BJ (cell line): ENCODE data around the gene GALNT1. TPM values are rescaled to one million over a fixed set of nuclear protein-coding genes. Genes with fewer than 3 reads are reported as not detected.

Experiments used
- CTCF ChIA-PET: fragments of 350-600 bp; formaldehyde crosslinking; extraction: SDS; loops from one replicate; lab custom pipeline; 2021; ENCODE audit warnings: antibody characterized with exemption, inconsistent platforms; lab: Yijun Ruan, JAX
- POLR2A ChIA-PET: fragments of 300-600 bp; sonication (Branson Sonifier 250); formaldehyde crosslinking; extraction: SDS; loops from one replicate; lab custom pipeline; 2021; ENCODE audit warnings: antibody characterized with exemption; lab: Charles Lee
- DNase-seq: peaks from one replicate; pipeline ENCODE4 v3.0.0-alpha.2; 2011; ENCODE audit warnings: low read depth
- H3K27me3 ChIP-seq: 2 replicates; pipeline ENCODE4 v1.6.0; 2011; ENCODE audit warnings: low read length; ENCODE audit not compliant: control insufficient read depth, insufficient read depth
- H3K36me3 ChIP-seq: 2 replicates; pipeline ENCODE4 v1.5.1; 2011; ENCODE audit warnings: low read length; ENCODE audit not compliant: control insufficient read depth, insufficient read depth
- H3K4me3 ChIP-seq: 2 replicates; pipeline ENCODE4 v1.5.1; 2011; ENCODE audit warnings: low read depth, mild to moderate bottlenecking, control low read depth, low read length
- polyA plus RNA-seq: library from polyadenylated mRNA; depleted of rRNA; stranded (reverse); fragments of >200 nt; gene quantifications from 2 replicates; pipeline ENCODE4 v1.2.3, GENCODE V29; 2011
- TF ChIP-seq, protein P1 (sequence below): IDR thresholded peaks from 2 replicates; pipeline ENCODE4 v1.5.1; 2011; ENCODE audit warnings: low read depth, mild to moderate bottlenecking, control low read depth, inconsistent platforms, low read length, moderate library complexity; ENCODE audit not compliant: insufficient read depth

The GALNT1 gene
- polyA plus RNA-seq, 1 experiment, result 23.3 TPM

DNA sequence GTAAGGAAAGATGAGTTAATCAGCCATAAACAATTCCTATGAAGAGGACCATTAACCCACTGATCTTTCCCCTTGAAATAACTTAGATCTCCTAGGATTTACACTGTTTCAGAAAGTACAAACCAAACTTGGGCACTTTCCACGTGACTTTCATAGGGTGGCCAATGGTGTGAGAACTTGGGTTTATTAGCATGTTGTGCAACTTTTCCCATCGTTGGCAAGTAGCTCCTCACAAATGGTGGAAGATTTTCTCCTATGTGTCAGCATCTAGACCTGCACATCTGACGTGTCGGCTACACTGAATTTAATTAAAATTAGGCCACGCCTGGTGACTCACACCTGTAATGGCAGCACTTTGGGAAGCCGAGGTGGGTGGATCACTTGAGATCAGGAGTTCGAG lies 116.3 kb downstream of the GALNT1 start:
- Histone ChIP-seq H3K27me3 (no peaks in the 10 kb centered on the region), H3K4me3 (no peak overlapping the region), H3K36me3 (no peaks in the 10 kb centered on the region)
- no peak for DNase-seq
- ChIA-PET POLR2A (no interaction called here), CTCF (no interaction called here)
- TF ChIP-seq, protein P1, sequence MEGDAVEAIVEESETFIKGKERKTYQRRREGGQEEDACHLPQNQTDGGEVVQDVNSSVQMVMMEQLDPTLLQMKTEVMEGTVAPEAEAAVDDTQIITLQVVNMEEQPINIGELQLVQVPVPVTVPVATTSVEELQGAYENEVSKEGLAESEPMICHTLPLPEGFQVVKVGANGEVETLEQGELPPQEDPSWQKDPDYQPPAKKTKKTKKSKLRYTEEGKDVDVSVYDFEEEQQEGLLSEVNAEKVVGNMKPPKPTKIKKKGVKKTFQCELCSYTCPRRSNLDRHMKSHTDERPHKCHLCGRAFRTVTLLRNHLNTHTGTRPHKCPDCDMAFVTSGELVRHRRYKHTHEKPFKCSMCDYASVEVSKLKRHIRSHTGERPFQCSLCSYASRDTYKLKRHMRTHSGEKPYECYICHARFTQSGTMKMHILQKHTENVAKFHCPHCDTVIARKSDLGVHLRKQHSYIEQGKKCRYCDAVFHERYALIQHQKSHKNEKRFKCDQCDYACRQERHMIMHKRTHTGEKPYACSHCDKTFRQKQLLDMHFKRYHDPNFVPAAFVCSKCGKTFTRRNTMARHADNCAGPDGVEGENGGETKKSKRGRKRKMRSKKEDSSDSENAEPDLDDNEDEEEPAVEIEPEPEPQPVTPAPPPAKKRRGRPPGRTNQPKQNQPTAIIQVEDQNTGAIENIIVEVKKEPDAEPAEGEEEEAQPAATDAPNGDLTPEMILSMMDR, result no peak

DNA sequence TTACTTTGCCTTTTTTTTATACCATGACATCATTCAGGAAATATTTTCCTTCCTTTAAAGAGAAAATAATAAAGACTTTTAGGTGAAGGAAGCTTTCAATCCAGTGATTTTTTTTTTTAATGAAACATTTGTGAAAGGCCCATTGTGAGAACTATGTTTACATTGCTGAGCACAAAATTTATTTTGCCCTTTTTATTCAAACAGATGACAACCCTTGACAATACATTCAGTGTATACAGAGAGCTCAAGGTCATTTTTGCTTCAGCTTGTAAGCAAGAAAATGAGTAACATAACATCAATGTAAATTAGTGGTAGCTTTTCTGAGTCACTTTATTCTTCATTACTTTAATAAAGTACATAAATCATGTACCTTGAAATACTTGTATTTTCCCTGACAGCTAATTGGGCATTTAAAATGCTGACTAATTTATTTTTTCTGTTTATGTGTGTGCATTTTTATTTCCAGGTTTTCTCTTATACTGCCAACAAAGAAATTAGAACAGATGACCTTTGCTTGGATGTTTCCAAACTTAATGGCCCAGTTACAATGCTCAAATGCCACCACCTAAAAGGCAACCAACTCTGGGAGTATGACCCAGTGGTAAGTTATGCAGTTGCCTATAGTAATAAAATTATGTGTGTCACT lies 121.6 kb downstream of the GALNT1 start:
- ChIA-PET CTCF (interaction anchor here (0.6 kb wide), 2 partner anchors 322 to 350 kb away, joined by 3 to 4 read pairs; no protein-coding TSS in a partner anchor), POLR2A (interaction anchor here (1.0 kb wide), 1 partner anchor 10 kb away, joined by 4 read pairs; no protein-coding TSS in a partner anchor)
- TF ChIP-seq, protein P1, result no peak
- DNase-seq, result no peak
- H3K4me3 ChIP-seq, result no peak overlapping the region
- no peaks in the 10 kb centered on the region; the same call in 1 of the 2 replicates for H3K36me3 ChIP-seq
- no peaks in the 10 kb centered on the region for H3K27me3 ChIP-seq

DNA sequence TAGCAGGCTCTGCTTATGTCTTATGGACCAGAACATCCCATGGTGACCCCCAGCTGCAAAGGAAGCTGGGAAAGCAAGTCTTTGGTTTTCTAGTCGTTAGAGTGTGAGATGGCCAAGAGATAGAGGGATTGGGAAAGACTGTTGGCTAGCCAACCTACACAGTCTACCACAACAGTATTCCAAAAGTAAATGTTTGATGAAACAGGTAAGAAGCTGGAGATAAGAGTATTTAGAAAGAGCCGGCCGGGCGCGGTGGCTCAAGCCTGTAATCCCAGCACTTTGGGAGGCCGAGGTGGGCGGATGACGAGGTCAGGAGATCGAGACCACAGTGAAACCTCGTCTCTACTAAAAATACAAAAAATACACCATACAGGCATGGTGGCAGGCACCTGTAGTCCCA lies 124.4 kb downstream of the GALNT1 start:
- no peak overlapping the region for H3K4me3 ChIP-seq
- TF ChIP-seq, protein P1, result no peak
- H3K27me3 ChIP-seq, result no peaks in the 10 kb centered on the region
- H3K36me3 ChIP-seq, result no peaks in the 10 kb centered on the region; the same call in none of the 2 replicates
- ChIA-PET POLR2A (no interaction called here), CTCF (interaction anchor here (0.7 to 0.9 kb wide), 2 partner anchors 13 to 245 kb away, joined by 3 read pairs; no protein-coding TSS in a partner anchor)
- no peak for DNase-seq

DNA sequence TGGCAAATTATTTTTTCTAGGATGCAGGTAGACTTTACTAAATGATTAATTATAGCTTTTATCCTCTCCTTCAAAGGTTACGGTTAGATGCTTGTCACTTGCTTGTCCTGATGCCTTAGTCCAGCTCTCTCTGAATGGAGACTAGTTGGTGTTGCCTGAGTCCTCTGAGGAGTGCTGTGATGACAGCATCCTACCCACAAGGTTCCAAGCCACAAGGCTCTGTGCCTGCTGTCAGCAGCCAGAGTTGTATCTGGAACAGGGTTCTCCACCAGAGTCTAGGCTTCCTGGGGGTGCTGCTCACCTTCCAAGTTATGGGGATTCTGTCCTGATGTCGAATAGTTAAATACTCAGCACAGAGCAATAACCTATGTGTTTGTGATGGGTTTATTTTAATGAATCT lies 125.7 kb downstream of the GALNT1 start:
- Histone ChIP-seq H3K4me3 (no peak overlapping the region), H3K27me3 (no peaks in the 10 kb centered on the region), H3K36me3 (no peaks in the 10 kb centered on the region; the same call in none of the 2 replicates)
- POLR2A ChIA-PET, result no interaction called here
- TF ChIP-seq, protein P1, result no peak
- DNase-seq, result no peak
- CTCF ChIA-PET, result no interaction called here

DNA sequence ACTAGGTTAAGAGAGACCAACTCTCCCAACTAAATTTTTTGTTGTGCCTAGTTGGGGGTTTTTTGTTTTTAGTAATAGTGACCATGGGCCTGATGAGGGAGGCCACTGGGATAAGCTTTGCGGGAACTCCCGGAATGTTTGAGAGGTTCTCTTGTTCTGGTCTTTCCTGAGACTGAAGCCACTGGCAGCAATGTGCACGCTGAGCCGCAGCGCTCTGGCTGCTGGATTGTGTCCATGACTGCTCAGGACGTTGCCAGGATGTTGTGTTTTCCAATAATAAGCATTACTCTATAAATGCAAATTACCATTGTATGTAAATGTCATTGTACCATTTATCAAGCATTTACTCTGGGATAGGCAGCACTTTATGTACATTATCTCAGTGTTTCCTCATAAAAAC lies 126.1 kb downstream of the GALNT1 start:
- CTCF ChIA-PET, result no interaction called here
- DNase-seq, result no peak
- Histone ChIP-seq H3K4me3 (no peak overlapping the region), H3K36me3 (no peaks in the 10 kb centered on the region; the same call in none of the 2 replicates), H3K27me3 (no peaks in the 10 kb centered on the region)
- TF ChIP-seq, protein P1, result no peak
- POLR2A ChIA-PET, result no interaction called here
